GM12872 (cell line): ENCODE data around the gene PTBP2.

Experiments
- CTCF ChIP-seq: IDR thresholded peaks from 3 replicates; pipeline ENCODE4 v1.5.1; 2011; ENCODE audit warnings: low read depth, mild to moderate bottlenecking, low read length, moderate library complexity; ENCODE audit not compliant: insufficient read depth

The PTBP2 gene

DNA sequence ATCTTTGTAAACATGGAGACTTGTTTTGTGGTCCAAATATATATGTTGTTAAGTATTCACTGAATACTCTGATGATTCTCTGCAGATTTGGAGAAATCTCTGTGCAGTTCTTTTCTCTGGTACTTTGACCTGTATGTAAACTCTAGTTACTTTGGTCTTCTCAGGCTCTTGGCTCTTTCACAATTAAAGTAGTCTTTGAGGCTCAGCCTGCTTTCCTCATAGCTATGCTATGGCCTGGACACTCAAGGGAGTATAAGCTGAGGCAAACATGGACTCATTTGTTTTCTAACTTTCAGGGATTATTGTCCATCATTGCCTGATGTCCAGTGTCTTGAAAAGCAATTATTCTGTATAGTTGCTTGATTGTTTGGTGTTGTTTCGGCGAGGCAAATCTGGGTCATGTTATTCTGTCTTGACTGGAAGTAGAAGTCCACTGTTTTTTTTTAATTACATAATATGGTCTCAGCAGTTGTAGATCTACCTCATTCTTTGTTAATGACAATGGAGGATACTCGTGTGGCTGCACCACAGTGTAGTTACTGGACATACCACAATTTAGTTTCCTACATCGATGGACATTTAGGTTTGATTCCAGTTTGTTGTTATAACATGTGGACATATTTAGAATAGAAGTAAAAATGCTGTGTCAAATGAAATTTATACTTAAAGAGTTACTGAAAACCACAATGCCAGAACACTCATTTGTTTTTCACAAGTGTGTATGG is 9.2 kb downstream of the PTBP2 start:
- no peak for TF ChIP-seq CTCF

- TF ChIP-seq CTCF: no peak
Observed at GRCh38 chr1:96741335-96741734, 19.8 kb downstream of the PTBP2 start.

DNA sequence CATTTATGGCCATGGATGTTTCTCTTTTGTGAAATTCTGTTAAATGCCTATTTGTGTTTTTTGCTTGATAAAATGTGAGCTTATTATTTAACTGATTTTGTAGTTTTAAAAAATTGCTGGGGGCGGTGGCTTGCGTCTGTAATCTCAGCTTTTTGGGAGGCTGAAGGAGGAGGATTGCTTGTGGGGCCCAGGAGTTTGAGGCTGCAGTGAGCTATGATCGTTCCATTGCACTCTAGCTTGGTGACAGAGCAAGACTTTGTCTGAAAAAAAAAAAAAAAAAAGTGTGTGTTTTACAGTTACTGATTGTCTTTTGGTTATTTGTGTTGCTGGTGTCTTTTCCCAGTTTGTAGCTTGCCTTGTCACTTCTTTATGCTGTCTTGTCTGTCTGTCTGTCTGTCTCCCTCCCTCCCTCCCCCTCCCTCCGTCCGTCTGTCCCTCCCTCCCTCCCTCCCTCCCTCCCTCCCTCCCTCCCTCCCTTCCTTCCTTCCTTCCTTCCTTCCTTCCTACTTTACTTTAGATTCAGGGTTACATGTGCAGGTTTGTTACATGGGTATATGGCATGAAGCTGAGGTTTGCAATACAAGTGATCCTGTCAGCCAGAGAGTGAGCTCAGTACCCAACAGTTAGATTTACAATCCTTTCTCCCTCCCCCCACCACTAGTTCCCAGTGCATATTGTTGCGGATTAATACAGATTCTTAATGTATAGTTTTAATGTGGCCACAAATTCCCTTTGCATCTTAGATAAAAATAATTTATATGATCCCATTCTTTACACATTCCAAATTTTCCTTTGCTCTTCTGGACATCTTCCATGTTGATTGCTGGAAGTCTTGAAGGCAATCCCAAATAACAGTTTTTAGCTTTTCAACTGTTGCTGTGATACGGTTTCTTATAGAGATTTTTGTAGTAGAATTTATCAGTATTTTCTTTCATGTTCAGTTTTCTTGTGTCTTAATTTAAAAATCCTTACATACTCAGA is 25.1 kb downstream of the PTBP2 start:
- no peak for TF ChIP-seq CTCF

DNA sequence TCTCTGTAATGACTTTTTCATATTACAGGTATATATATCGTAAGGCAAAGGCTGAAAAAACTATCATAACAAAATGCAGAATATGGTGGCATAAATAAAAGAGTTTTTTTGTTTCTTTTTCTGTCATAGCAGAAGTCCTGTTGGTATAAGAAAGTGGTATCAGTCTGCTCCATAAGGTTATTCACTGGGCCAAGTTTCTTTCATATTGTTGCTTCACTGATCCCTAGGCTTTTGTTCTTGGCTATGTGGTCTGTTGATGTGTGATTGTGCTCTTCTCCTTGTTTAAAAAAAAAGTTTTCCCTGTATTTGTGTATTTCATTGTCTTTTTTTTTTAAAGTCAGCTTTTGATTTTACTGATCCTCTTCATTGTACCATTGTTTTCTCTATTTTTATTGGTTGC is 26.0 kb downstream of the PTBP2 start:
- TF ChIP-seq CTCF: no peak

DNA sequence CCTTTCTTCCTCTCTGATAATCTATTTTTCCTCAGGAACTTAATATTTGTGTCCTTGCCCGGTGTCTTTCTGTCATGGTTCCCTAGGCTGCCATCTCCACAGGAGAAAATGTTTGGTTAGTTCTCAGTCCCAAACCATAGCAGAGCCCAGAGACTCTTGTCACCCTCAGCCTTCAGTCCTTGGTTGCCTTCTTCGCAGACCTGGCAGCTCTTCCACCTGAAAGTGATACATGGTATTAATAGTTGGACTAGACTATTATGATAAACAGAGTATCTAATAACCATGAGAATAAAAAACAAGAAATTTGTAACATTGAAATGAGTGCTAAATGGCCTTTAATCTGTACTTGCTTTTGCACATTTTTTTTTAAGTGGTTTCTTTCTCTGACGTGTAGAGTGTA is 26.5 kb downstream of the PTBP2 start:
- no peak for TF ChIP-seq CTCF

- no peak for TF ChIP-seq CTCF
Observed at GRCh38 chr1:96749618-96750017, 28.0 kb downstream of the PTBP2 start.

DNA sequence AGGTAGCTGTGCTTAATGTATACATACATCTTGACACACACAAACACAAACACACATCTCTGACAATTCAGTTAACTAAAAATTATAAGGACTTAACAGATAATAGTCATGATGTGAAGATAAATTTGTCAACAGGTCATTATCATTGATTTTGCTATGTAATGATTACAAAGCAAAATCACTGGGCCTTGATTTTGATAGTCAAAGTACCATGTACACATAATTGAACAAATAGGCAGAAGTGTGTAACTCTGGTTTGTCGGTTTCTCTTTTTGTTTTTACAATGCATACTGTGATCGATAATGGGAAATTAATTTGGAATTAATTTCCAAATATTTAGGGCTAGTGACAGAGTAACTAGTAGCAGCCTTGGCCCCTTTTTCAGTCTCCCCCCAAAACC is 30.8 kb downstream of the PTBP2 start:
- TF ChIP-seq CTCF: no peak
